GM04504 (cell line): ENCODE data around the gene MTA3.
"Not testable (repeated sequence)": the region's sequence is repeated elsewhere in the genome, so short reads cannot be mapped to it uniquely, and the experiment has no call there.

ENCODE experiments used
- DNase-seq: peaks from one replicate; pipeline ENCODE4 v3.0.0-alpha.2; 2012; ENCODE audit warnings: low read depth

The MTA3 gene

GRCh38 chr2:42568401-42569115, at the start of gene MTA3:
TSS of gene MTA3 (plus strand) at chr2:42568632. CDS start at chr2:42568746, 114 bp downstream.
- no peak for DNase-seq

GRCh38 chr2:42519624-42520023, 48.8 kb upstream of the MTA3 start:
- no peak for DNase-seq

GRCh38 chr2:42522035-42522434, 46.4 kb upstream of the MTA3 start:
- no peak for DNase-seq

GRCh38 chr2:42523341-42523740, 45.1 kb upstream of the MTA3 start:
- no peak for DNase-seq

- no peak for DNase-seq
These were observed 36.0 kb upstream of the MTA3 start for GRCh38 chr2:42532397-42532796.

GRCh38 chr2:42537493-42537892, 30.9 kb upstream of the MTA3 start:
- DNase-seq, result no peak

GRCh38 chr2:42542871-42543270, 25.6 kb upstream of the MTA3 start:
- DNase-seq, result no peak

GRCh38 chr2:42545023-42545721, 23.3 kb upstream of the MTA3 start:
- DNase-seq, result no peak

- no peak for DNase-seq
These were observed 22.5 kb upstream of the MTA3 start for GRCh38 chr2:42545841-42546390.

GRCh38 chr2:42547014-42547413, 21.4 kb upstream of the MTA3 start:
- DNase-seq, result no peak

GRCh38 chr2:42547446-42548295, 20.8 kb upstream of the MTA3 start:
- no peak for DNase-seq

GRCh38 chr2:42550870-42551269, 17.6 kb upstream of the MTA3 start:
- no peak for DNase-seq

GRCh38 chr2:42554392-42554791, 14.0 kb upstream of the MTA3 start:
- no peak for DNase-seq

- DNase-seq, result no peak
These were observed 12.0 kb upstream of the MTA3 start for GRCh38 chr2:42556315-42556890.

- DNase-seq, result no peak
These were observed 11.1 kb upstream of the MTA3 start for GRCh38 chr2:42557306-42557705.

GRCh38 chr2:42558827-42559226, 9.6 kb upstream of the MTA3 start:
- DNase-seq, result no peak

- not testable (repeated sequence) for DNase-seq
These were observed 8.3 kb upstream of the MTA3 start for GRCh38 chr2:42560133-42560532.

GRCh38 chr2:42560899-42561298, 7.5 kb upstream of the MTA3 start:
- no peak for DNase-seq

- no peak for DNase-seq
These were observed 5.8 kb upstream of the MTA3 start for GRCh38 chr2:42562474-42563144.

- no peak for DNase-seq
These were observed 2.4 kb upstream of the MTA3 start for GRCh38 chr2:42566025-42566424.

- DNase-seq, result no peak
These were observed 1.6 kb upstream of the MTA3 start for GRCh38 chr2:42566837-42567321.
